Right ventricle myocardium superior (tissue), 1 donor: ENCODE measurements around the gene DNAJC17. TPM values are rescaled to one million over a fixed set of nuclear protein-coding genes. Genes with fewer than 3 reads are reported as not detected.
A peak's percentile ranks its signal among the peaks of the same experiment; 100 is the strongest.

Experiments
- ATAC-seq: fragments of 200-7000 bp; cut with Tn5 transposase; one replicate; pipeline ENCODE4 v1.9.1; 2020; ENCODE audit warnings: mild to moderate bottlenecking; ENCODE audit not compliant: poor library complexity
- DNase-seq: peaks from one replicate; pipeline ENCODE4 v3.0.0-alpha.2; 2020
- intact Hi-C: fragments of 100-400 bp; cut with DNase I; formaldehyde crosslinking; loops from one replicate; pipeline ENCODE4 v1.11.2; 2022
- total RNA-seq: library from RNA; stranded (reverse); fragmentation: NEBNext Ultra II Directional; extraction: Animal tissue kit (Norgen Biotek cat#: 25700); gene quantifications from one replicate; pipeline ENCODE4 v1.2.1, GENCODE V29; 2021
- donor health status: DM: no; HTN: yes; CAD: no; lungs with severe emphysema.

Gene DNAJC17
- total RNA-seq, 1 donor from 2014 or later = 16.1 TPM

- intact Hi-C loops = no loop called here
- ATAC-seq (no peak), DNase-seq (no peak)
Measured at GRCh38 chr15:40799523-40799922, 7.8 kb downstream of the DNAJC17 start.

- intact Hi-C loops = no loop called here
- no peak for ATAC-seq
- no peak for DNase-seq
Measured at GRCh38 chr15:40796512-40796911, 10.8 kb downstream of the DNAJC17 start.

GRCh38 chr15:40796041-40796440 lies 11.2 kb downstream of the DNAJC17 start:
- intact Hi-C loops = no loop called here
- no peak for DNase-seq
- ATAC-seq = no peak

- DNase-seq (no peak), ATAC-seq (peak; percentile 43)
- intact Hi-C loops = no loop called here
Measured at GRCh38 chr15:40793216-40793989, 13.9 kb downstream of the DNAJC17 start.

GRCh38 chr15:40792394-40792793 lies 14.9 kb downstream of the DNAJC17 start:
- ATAC-seq (no peak), DNase-seq (no peak)
- intact Hi-C loops = no loop called here

- ATAC-seq = no peak
- DNase-seq = no peak
- intact Hi-C loops = no loop called here
Measured at GRCh38 chr15:40790718-40791117, 16.6 kb downstream of the DNAJC17 start.

GRCh38 chr15:40789999-40790398 lies 17.3 kb downstream of the DNAJC17 start:
- intact Hi-C loops = no loop called here
- DNase-seq (no peak), ATAC-seq (no peak)

GRCh38 chr15:40789119-40789518 lies 18.2 kb downstream of the DNAJC17 start:
- ATAC-seq = no peak
- DNase-seq = no peak
- intact Hi-C loops = no loop called here

- ATAC-seq (peak; percentile 25), DNase-seq (no peak)
- intact Hi-C loops = no loop called here
Measured at GRCh38 chr15:40787991-40788390, 19.3 kb downstream of the DNAJC17 start.

GRCh38 chr15:40787344-40787841 lies 19.9 kb downstream of the DNAJC17 start:
- peak; percentile 32 for ATAC-seq
- no peak for DNase-seq
- intact Hi-C loops = no loop called here

GRCh38 chr15:40785814-40786213 lies 21.5 kb downstream of the DNAJC17 start:
- ATAC-seq (no peak), DNase-seq (no peak)
- intact Hi-C loops = no loop called here

GRCh38 chr15:40785164-40785563 lies 22.1 kb downstream of the DNAJC17 start:
- DNase-seq (no peak), ATAC-seq (no peak)
- intact Hi-C loops = no loop called here

- intact Hi-C loops = no loop called here
- peak; percentile 73 for ATAC-seq
- DNase-seq = no peak
Measured at GRCh38 chr15:40782609-40783227, 24.6 kb downstream of the DNAJC17 start.

- DNase-seq = no peak
- peak; percentile 29 for ATAC-seq
- intact Hi-C loops = no loop called here
Measured at GRCh38 chr15:40776537-40777141, 30.6 kb downstream of the DNAJC17 start.

- intact Hi-C loops = no loop called here
Measured at GRCh38 chr15:40775740-40776536, 31.3 kb downstream of the DNAJC17 start.

GRCh38 chr15:40775007-40775406 lies 32.3 kb downstream of the DNAJC17 start:
- no peak for DNase-seq
- no peak for ATAC-seq

More at GRCh38 chr15:40775740-40776536, 31.3 kb downstream of the DNAJC17 start:
- DNase-seq (no peak), ATAC-seq (no peak)

GRCh38 chr15:40773902-40774301 lies 33.4 kb downstream of the DNAJC17 start:
- DNase-seq (no peak), ATAC-seq (no peak)
- intact Hi-C loops = no loop called here

More at GRCh38 chr15:40775007-40775406, 32.3 kb downstream of the DNAJC17 start:
- intact Hi-C loops = no loop called here

- DNase-seq (no peak), ATAC-seq (no peak)
- intact Hi-C loops = no loop called here
Measured at GRCh38 chr15:40773496-40773895, 33.8 kb downstream of the DNAJC17 start.

GRCh38 chr15:40772014-40772413 lies 35.3 kb downstream of the DNAJC17 start:
- ATAC-seq (no peak), DNase-seq (no peak)
- intact Hi-C loops = no loop called here
